ENCODE data around the gene MBNL1.

DNA sequence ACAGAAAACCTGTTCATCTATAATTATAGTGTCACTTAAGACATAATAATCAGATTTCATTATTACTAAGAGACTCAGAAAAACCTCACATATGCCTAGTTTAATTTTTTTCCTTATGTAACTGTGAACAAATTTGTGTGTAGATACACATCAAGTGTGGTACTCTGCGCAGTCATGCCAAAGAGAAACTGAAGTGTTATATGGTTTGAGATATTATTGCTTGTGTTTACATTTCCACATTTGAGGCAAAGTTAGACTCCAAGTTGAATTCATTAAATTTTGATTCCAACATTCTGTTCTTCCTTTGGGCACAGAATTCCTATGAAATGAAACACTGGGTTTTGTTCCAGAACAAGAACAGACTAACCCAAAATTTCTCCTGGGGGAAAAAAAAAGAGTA is 2.2 kb downstream of the MBNL1 start:
- TF ChIP-seq TCF7L2 (IDR thresholded peaks at IDR 0.05; ENCODE audit: low read depth, low read length) (no peak), CTCF (IDR thresholded peaks at IDR 0.05) (no peak)

Measured in Panc1 (cell line).